ENCODE data around the gene NLE1.

DNA sequence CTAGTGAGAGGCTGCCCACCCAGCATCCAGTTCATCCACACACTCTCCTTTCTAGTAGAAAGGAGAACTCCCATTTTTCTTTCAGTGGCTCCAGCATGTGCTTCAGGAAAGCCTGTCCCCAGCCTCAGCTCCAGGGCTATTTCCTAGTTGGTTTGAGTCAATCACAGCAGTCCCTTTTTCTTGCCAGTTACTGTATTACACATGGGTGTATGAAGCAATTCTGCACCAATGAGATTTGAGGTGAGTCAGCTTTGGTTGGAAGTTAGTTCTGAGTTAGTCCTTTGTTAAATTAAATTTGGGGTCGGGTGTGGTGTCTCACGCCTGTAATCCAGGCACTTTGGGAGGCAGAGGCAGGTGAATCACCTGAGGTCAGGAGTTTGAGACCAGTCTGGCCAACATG lies 47.2 kb downstream of the NLE1 start:
- no peak for TF ChIP-seq POLR2A (IDR thresholded peaks at IDR 0.05)
- TF ChIP-seq, protein P1, sequence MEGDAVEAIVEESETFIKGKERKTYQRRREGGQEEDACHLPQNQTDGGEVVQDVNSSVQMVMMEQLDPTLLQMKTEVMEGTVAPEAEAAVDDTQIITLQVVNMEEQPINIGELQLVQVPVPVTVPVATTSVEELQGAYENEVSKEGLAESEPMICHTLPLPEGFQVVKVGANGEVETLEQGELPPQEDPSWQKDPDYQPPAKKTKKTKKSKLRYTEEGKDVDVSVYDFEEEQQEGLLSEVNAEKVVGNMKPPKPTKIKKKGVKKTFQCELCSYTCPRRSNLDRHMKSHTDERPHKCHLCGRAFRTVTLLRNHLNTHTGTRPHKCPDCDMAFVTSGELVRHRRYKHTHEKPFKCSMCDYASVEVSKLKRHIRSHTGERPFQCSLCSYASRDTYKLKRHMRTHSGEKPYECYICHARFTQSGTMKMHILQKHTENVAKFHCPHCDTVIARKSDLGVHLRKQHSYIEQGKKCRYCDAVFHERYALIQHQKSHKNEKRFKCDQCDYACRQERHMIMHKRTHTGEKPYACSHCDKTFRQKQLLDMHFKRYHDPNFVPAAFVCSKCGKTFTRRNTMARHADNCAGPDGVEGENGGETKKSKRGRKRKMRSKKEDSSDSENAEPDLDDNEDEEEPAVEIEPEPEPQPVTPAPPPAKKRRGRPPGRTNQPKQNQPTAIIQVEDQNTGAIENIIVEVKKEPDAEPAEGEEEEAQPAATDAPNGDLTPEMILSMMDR (IDR thresholded peaks at IDR 0.05): no peak

All from Peyer's patch (tissue), 4 donors.